Suprapubic skin (tissue), 4 donors: ENCODE measurements around the gene MMP26. TPM values are rescaled to one million over a fixed set of nuclear protein-coding genes. Genes with fewer than 3 reads are reported as not detected.

Experiments
- DNase-seq, 2 donors: peaks; one replicate each; pipeline ENCODE4 v3.0.0-alpha.2; 2019; ENCODE audit warnings: low spot score in 2 of 2
- H3K27ac ChIP-seq: fragments of 200-600 bp; sonication (generic); one replicate; pipeline ENCODE4 v1.5.1; 2019
- H3K27me3 ChIP-seq: fragments of 200-600 bp; sonication (generic); one replicate; pipeline ENCODE4 v1.5.1; 2019
- H3K36me3 ChIP-seq: fragments of 200-600 bp; sonication (generic); one replicate; pipeline ENCODE4 v1.5.1; 2019
- H3K4me1 ChIP-seq: fragments of 200-600 bp; sonication (generic); one replicate; pipeline ENCODE4 v1.5.1; 2019
- H3K4me3 ChIP-seq: fragments of 200-600 bp; sonication (generic); one replicate; pipeline ENCODE4 v1.5.1; 2019; ENCODE audit warnings: mild to moderate bottlenecking
- H3K9me3 ChIP-seq: fragments of 200-600 bp; sonication (generic); one replicate; pipeline ENCODE4 v1.5.1; 2019
- EP300 ChIP-seq: sonication (generic); formaldehyde crosslinking; IDR thresholded peaks from one replicate; pipeline ENCODE4 v1.6.1; 2017; ENCODE audit warnings: antibody characterized with exemption
- POLR2A ChIP-seq, 2 donors: fragments of 450-650 bp; IDR thresholded peaks; one replicate each; pipeline ENCODE4 v1.6.1; 2017; ENCODE audit warnings: antibody characterized with exemption in 2 of 2, mild to moderate bottlenecking in 2 of 2, moderate library complexity in 2 of 2
- POLR2AphosphoS5 ChIP-seq, 3 donors: sonication (generic); formaldehyde crosslinking; IDR thresholded peaks; one replicate each; pipeline ENCODE4 v1.6.1; 2017; ENCODE audit warnings: antibody characterized with exemption in 3 of 3
- WGBS: methylation state at CpG from one replicate; pipeline ENCODE4 v1.1.5; 2018; 5-methylcytosine and 5-hydroxymethylcytosine counted together
- total RNA-seq, 4 donors: library from RNA; depleted of rRNA; stranded (reverse); fragments of >200 nt; gene quantifications; one replicate each; pipeline ENCODE4 v1.1.0, GENCODE V29; 2016
- TF ChIP-seq, protein P1 (sequence below), 2 donors: fragments of 200-600 bp in 1 of 2; fragments of 450-650 bp in 1 of 2; sonication (generic) in 1 of 2; IDR thresholded peaks; one replicate each; pipeline ENCODE4 v1.5.1; 2016 to 2019; ENCODE audit warnings: antibody characterized with exemption in 2 of 2, mild to moderate bottlenecking in 1 of 2, moderate library complexity in 1 of 2

Gene MMP26
- total RNA-seq, 4 donors from 2014 or later: not detected

- no peaks in the 10 kb centered on the region for H3K9me3 ChIP-seq
- TF ChIP-seq POLR2A (IDR thresholded peaks at IDR 0.05) (no peak), EP300 (no peak), POLR2AphosphoS5 (IDR thresholded peaks at IDR 0.05) (no peak)
- TF ChIP-seq, protein P1, sequence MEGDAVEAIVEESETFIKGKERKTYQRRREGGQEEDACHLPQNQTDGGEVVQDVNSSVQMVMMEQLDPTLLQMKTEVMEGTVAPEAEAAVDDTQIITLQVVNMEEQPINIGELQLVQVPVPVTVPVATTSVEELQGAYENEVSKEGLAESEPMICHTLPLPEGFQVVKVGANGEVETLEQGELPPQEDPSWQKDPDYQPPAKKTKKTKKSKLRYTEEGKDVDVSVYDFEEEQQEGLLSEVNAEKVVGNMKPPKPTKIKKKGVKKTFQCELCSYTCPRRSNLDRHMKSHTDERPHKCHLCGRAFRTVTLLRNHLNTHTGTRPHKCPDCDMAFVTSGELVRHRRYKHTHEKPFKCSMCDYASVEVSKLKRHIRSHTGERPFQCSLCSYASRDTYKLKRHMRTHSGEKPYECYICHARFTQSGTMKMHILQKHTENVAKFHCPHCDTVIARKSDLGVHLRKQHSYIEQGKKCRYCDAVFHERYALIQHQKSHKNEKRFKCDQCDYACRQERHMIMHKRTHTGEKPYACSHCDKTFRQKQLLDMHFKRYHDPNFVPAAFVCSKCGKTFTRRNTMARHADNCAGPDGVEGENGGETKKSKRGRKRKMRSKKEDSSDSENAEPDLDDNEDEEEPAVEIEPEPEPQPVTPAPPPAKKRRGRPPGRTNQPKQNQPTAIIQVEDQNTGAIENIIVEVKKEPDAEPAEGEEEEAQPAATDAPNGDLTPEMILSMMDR (IDR thresholded peaks at IDR 0.05): no peak
- no peaks in the 10 kb centered on the region for H3K27me3 ChIP-seq
- H3K27ac ChIP-seq: no peak overlapping the region
- no peak overlapping the region for H3K4me3 ChIP-seq
- no peak for DNase-seq
- H3K4me1 ChIP-seq: no peaks in the 10 kb centered on the region
- 40% methylated on average over 3 of the region's 3 CpGs for WGBS
- H3K36me3 ChIP-seq: no peaks in the 10 kb centered on the region
Observed at GRCh38 chr11:4680341-4680740, 24.2 kb upstream of the MMP26 start.

GRCh38 chr11:4682623-4683419 lies 21.8 kb upstream of the MMP26 start:
- Histone ChIP-seq H3K27me3 (no peaks in the 10 kb centered on the region), H3K9me3 (no peaks in the 10 kb centered on the region), H3K27ac (no peak overlapping the region), H3K4me3 (no peak overlapping the region), H3K36me3 (no peaks in the 10 kb centered on the region), H3K4me1 (no peaks in the 10 kb centered on the region)
- TF ChIP-seq POLR2A (IDR thresholded peaks at IDR 0.05): no peak
- no peak for TF ChIP-seq POLR2AphosphoS5 (IDR thresholded peaks at IDR 0.05)
- whole genome bisulfite sequencing: 53% methylated on average over 2 of the region's 2 CpGs
- no peak for DNase-seq

- no peak overlapping the region for H3K27ac ChIP-seq
- DNase-seq: no peak
- no peak overlapping the region for H3K4me3 ChIP-seq
- H3K36me3 ChIP-seq: no peaks in the 10 kb centered on the region
- 68% methylated on average over 3 of the region's 3 CpGs for WGBS
- H3K27me3 ChIP-seq: no peaks in the 10 kb centered on the region
- no peaks in the 10 kb centered on the region for H3K9me3 ChIP-seq
- no peak for TF ChIP-seq POLR2A (IDR thresholded peaks at IDR 0.05)
- TF ChIP-seq, protein P1 (IDR thresholded peaks at IDR 0.05): no peak
- no peak for TF ChIP-seq EP300
- no peak for TF ChIP-seq POLR2AphosphoS5 (IDR thresholded peaks at IDR 0.05)
- H3K4me1 ChIP-seq: no peaks in the 10 kb centered on the region
Observed at GRCh38 chr11:4684631-4685285, 19.8 kb upstream of the MMP26 start.

- DNase-seq: no peak
- 30% methylated on average over 1 of the region's 1 CpG for WGBS
Observed at GRCh38 chr11:4695442-4695841, 9.1 kb upstream of the MMP26 start.

GRCh38 chr11:4697585-4697984 lies 7.0 kb upstream of the MMP26 start, which contains the start of gene OR51E2:
OR51E2 (minus strand) TSS chr11:4697853; CDS start chr11:4682711, 15,142 bp downstream.
- Histone ChIP-seq H3K4me1 (no peaks in the 10 kb centered on the region), H3K9me3 (no peaks in the 10 kb centered on the region), H3K27me3 (no peaks in the 10 kb centered on the region), H3K4me3 (no peak within 1 kb of the TSS), H3K36me3 (no peaks in the 10 kb centered on the region), H3K27ac (no peak within 1 kb of the TSS)
- 76% methylated on average over 3 of the region's 3 CpGs for WGBS
- no peak for TF ChIP-seq POLR2AphosphoS5 (IDR thresholded peaks at IDR 0.05)
- no peak for TF ChIP-seq POLR2A (IDR thresholded peaks at IDR 0.05)
- no peak for TF ChIP-seq EP300
- TF ChIP-seq, protein P1 (IDR thresholded peaks at IDR 0.05): no peak
- DNase-seq: no peak

More at GRCh38 chr11:4695442-4695841, 9.1 kb upstream of the MMP26 start:
- Histone ChIP-seq H3K9me3 (no peaks in the 10 kb centered on the region), H3K4me3 (no peak overlapping the region), H3K27ac (no peak overlapping the region), H3K4me1 (no peaks in the 10 kb centered on the region), H3K27me3 (no peaks in the 10 kb centered on the region), H3K36me3 (no peaks in the 10 kb centered on the region)
- no peak for TF ChIP-seq POLR2A (IDR thresholded peaks at IDR 0.05)
- no peak for TF ChIP-seq EP300
- no peak for TF ChIP-seq POLR2AphosphoS5 (IDR thresholded peaks at IDR 0.05)

GRCh38 chr11:4699697-4700435 lies 4.7 kb upstream of the MMP26 start:
- H3K4me1 ChIP-seq: no peaks in the 10 kb centered on the region
- no peak overlapping the region for H3K27ac ChIP-seq
- H3K36me3 ChIP-seq: no peaks in the 10 kb centered on the region
- no peaks in the 10 kb centered on the region for H3K27me3 ChIP-seq
- no peak for TF ChIP-seq EP300
- TF ChIP-seq POLR2A (IDR thresholded peaks at IDR 0.05): no peak
- TF ChIP-seq POLR2AphosphoS5 (IDR thresholded peaks at IDR 0.05): no peak
- TF ChIP-seq, protein P1 (IDR thresholded peaks at IDR 0.05): no peak
- 90% methylated on average over 3 of the region's 3 CpGs for WGBS
- no peaks in the 10 kb centered on the region for H3K9me3 ChIP-seq
- no peak overlapping the region for H3K4me3 ChIP-seq
- no peak for DNase-seq
